HG02885 (cell line): ENCODE results near the gene ZNF576.
"Not testable (repeated sequence)": the region's sequence is repeated elsewhere in the genome, so short reads cannot be mapped to it uniquely, and the experiment has no call there.

ENCODE experiments used
- ATAC-seq: cut with Tn5 transposase; IDR thresholded peaks from one replicate; pipeline ENCODE4 v1.9.1; 2021; ENCODE audit warnings: mild to moderate bottlenecking; ENCODE audit not compliant: unreplicated experiment, poor library complexity

ZNF576 gene

DNA sequence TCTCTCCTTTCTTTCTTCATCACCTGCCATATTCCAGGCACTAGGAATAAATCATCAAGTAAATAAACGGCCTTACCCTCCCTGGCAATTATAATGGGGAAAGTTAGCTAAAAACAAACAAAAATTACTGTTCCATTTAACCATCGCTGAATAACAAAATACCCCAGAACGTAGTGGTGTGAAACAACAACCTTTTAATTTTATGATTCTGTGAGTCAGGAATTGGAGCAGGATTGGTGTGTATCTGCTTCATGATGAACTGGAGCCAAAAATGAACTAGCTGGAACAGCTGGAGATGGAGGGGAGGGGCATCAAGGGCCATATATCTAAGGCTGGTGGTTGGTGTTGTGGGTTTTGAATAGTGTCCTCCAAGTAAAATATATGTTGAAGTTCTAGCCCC is 46.9 kb downstream of the ZNF576 start:
- ATAC-seq: no peak

DNA sequence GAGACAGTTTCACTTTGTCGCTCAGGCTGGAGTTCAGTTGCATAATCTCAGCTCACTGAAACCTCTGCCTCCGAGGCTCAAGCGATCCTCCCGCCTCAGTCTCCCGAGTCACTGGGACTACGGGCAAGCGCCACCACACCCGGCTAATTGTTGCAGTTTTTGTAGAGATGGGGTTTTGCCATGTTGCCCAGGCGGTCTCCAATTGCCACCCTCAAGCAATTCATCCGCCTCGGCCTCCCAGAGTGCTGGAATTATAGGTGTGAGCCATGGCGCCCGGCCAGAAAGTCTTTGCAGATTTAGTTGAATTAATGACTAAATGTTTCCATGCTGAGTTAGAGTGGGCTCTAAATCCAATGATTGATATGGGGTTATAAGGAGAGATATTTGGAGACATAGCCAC is 47.8 kb downstream of the ZNF576 start:
- no peak for ATAC-seq

DNA sequence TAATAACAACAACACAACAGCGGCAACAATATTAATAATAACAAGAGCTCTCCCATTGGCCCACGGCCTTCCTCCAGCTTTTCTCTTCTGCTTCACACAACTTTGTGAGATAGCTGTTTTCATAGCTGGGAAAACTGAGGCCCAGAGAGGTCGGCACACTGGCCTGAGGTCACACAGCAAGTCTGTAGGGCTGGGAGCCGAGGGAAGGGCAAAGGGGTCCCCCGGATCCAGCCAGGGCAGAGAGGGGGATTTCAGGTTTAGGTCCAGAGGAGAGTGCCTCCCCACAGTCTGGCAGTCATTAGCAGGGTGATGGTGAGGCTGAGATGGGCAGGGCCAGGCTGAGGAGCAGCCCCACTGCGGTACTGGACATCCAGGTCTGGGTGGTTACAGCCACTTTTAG is 52.2 kb downstream of the ZNF576 start:
- ATAC-seq: no peak

DNA sequence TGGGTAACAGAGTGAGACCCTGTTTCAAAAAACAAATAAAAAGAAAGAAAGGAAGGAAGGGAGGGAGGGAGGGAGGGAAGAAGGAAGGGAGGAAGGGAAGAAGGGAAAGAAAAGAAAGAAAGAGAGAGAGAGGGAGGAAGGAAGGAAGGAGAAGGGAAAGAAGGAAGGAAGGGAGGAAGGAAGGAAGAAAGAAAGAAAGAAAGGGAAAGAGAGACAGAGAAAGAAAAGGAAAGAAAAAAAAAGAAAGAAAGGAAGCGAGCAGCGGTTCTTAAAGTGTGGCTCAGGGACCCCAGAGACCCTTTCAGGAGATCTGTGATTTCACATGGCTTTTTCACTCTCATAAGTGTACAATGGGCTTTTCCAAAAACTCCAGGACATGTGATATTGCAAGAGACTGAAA is 53.1 kb downstream of the ZNF576 start:
- no peak for ATAC-seq

DNA sequence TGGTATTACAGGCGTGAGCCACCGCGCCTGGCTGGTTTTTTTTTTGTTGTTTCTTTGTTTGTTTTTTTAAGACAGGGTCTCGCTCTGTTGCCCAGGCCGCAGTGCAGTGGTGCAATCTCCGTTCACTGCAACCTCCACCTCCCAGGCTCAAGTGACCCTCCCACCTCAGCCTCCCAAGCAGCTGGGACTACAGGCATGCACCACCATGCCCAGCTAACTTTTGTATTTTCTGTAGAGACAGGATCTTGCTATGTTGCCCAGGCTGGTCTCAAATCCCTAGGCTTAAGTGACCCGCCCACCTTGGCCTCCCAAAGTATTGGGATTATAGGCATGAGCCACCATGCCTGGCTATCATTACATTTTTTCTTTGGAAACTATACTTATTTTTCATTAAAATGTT is 53.9 kb downstream of the ZNF576 start:
- ATAC-seq: not testable (repeated sequence)
